A549 (cell line): ENCODE results near the gene KIFC3. TPM values are rescaled to one million over a fixed set of nuclear protein-coding genes. Genes with fewer than 3 reads are reported as not detected.

ENCODE experiments used
- ATAC-seq, 2 experiments: fragments of 200-7000 bp in 1 of 2; fragments of >200 bp in 1 of 2; cut with Nextera tagmentation in 1 of 2; cut with Tn5 transposase in 1 of 2; 3 replicates each; pipeline versions ENCODE4 v1.8.0 to v1.9.1; 2018 to 2020; ENCODE audit warnings: mild to moderate bottlenecking in 1 of 2, moderate library complexity in 1 of 2
- CTCF ChIA-PET: fragments of 300-600 bp; sonication (Branson Sonifier 250); formaldehyde crosslinking; extraction: SDS; loops from one replicate; lab custom pipeline; 2021; ENCODE audit warnings: antibody characterized with exemption, inconsistent platforms; lab: Yijun Ruan, JAX
- POLR2A ChIA-PET: fragments of 350-600 bp; formaldehyde crosslinking; extraction: SDS; loops from one replicate; lab custom pipeline; 2021; ENCODE audit warnings: antibody characterized with exemption, inconsistent platforms; lab: Yijun Ruan, JAX
- DNase-seq, 2 experiments: peaks; one replicate each; pipeline versions ENCODE4 v3.0.0 to v3.0.0-alpha.2; 2011 to 2016; ENCODE audit warnings: low read depth in 1 of 2, low spot score in 1 of 2
- FAIRE-seq: peaks from 2 replicates; lab custom pipeline; 2011; peaks lifted over from hg19 to GRCh38; lab: Jason Lieb, UNC
- H3K27ac ChIP-seq, 2 experiments: fragments of >200 bp; sonication (Bioruptor Twin); formaldehyde crosslinking; 3 replicates each; pipeline ENCODE4 v1.5.1; 2016 to 2017
- H3K4me1 ChIP-seq: fragments of >200 bp; sonication (Bioruptor Twin); formaldehyde crosslinking; 3 replicates; pipeline ENCODE4 v1.6.1; 2016
- H3K4me2 ChIP-seq: fragments of >200 bp; sonication (Bioruptor Twin); formaldehyde crosslinking; 3 replicates; pipeline ENCODE4 v1.6.1; 2016
- H3K4me3 ChIP-seq: fragments of >200 bp; sonication (Bioruptor Twin); formaldehyde crosslinking; 3 replicates; pipeline ENCODE4 v1.5.1; 2016
- H3K9me3 ChIP-seq: fragments of >200 bp; sonication (Bioruptor Twin); formaldehyde crosslinking; 3 replicates; pipeline ENCODE4 v1.6.1; 2016
- ATOH8 ChIP-seq: fragments of 250-450 bp; sonication (Bioruptor Pico); IDR thresholded peaks from 2 replicates; pipeline ENCODE4 v1.5.0; 2020; ENCODE audit warnings: low read depth, mild to moderate bottlenecking, moderate library complexity
- CBX2 ChIP-seq: fragments of 200-600 bp; sonication (generic); IDR thresholded peaks from 2 replicates; pipeline ENCODE4 v1.6.1; 2016; ENCODE audit warnings: low read depth, mild to moderate bottlenecking, borderline replicate concordance
- CHD2 ChIP-seq: fragments of 150-350 bp; IDR thresholded peaks from 2 replicates; pipeline ENCODE4 v1.6.1; 2014; ENCODE audit warnings: low read length; ENCODE audit not compliant: partially characterized antibody
- ESRRA ChIP-seq: fragments of 150-350 bp; IDR thresholded peaks from 2 replicates; pipeline ENCODE4 v1.6.1; 2014; ENCODE audit warnings: mild to moderate bottlenecking, low read length, borderline replicate concordance
- FOSB ChIP-seq: fragments of 250-450 bp; sonication (Bioruptor Pico); IDR thresholded peaks from 2 replicates; pipeline ENCODE4 v1.5.0; 2020; ENCODE audit warnings: mild to moderate bottlenecking, moderate library complexity
- FOSL2 ChIP-seq, 2 experiments: fragments of 450-650 bp in 1 of 2; fragments of >200 bp in 1 of 2; sonication (Bioruptor Twin) in 1 of 2; formaldehyde crosslinking; IDR thresholded peaks; 2 replicates each; pipeline versions ENCODE4 v1.5.0 to v1.6.1; 2016 to 2020; ENCODE audit warnings: mild to moderate bottlenecking in 1 of 2, moderate library complexity in 1 of 2
- GATA3 ChIP-seq: IDR thresholded peaks from 2 replicates; pipeline ENCODE4 v1.6.1; 2012; ENCODE audit warnings: borderline replicate concordance
- HES2 ChIP-seq: fragments of >200 bp; sonication (Bioruptor Twin); formaldehyde crosslinking; IDR thresholded peaks from 2 replicates; pipeline ENCODE4 v1.6.1; 2016
- HMGXB4 ChIP-seq: fragments of 250-450 bp; sonication (Bioruptor Pico); IDR thresholded peaks from 2 replicates; pipeline ENCODE4 v1.5.0; 2021; ENCODE audit warnings: mild to moderate bottlenecking, moderate library complexity, borderline replicate concordance
- HOXA7 ChIP-seq: fragments of 250-450 bp; sonication (Bioruptor Pico); IDR thresholded peaks from 2 replicates; pipeline ENCODE4 v1.5.0; 2020; ENCODE audit warnings: mild to moderate bottlenecking, moderate library complexity
- MAFK ChIP-seq: fragments of 450-650 bp; IDR thresholded peaks from 2 replicates; pipeline ENCODE4 v1.6.1; 2014; ENCODE audit not compliant: partially characterized antibody
- MAZ ChIP-seq: fragments of 150-350 bp; IDR thresholded peaks from 2 replicates; pipeline ENCODE4 v1.6.1; 2014; ENCODE audit warnings: antibody characterized with exemption, low read depth, low read length, borderline replicate concordance
- NFE2L2 ChIP-seq: fragments of 150-350 bp; conservative IDR thresholded peaks from 2 replicates; pipeline ENCODE4 v1.6.1; 2014; ENCODE audit warnings: low read length
- POLR2A ChIP-seq: IDR thresholded peaks from 2 replicates; pipeline ENCODE4 v1.6.1; 2012; ENCODE audit warnings: mild to moderate bottlenecking, low read length
- POLR2AphosphoS2 ChIP-seq: conservative IDR thresholded peaks from 2 replicates; pipeline ENCODE4 v1.6.1; 2012; ENCODE audit warnings: low read length, improper control_type of control experiment, inconsistent platforms
- RFX5 ChIP-seq: fragments of 450-650 bp; IDR thresholded peaks from 2 replicates; pipeline ENCODE4 v1.7.1; 2014; ENCODE audit warnings: antibody characterized with exemption, mild to moderate bottlenecking, moderate library complexity
- SMC3 ChIP-seq: fragments of >200 bp; sonication (Bioruptor Twin); formaldehyde crosslinking; IDR thresholded peaks from 3 replicates; pipeline ENCODE4 v1.6.1; 2018; ENCODE audit warnings: inconsistent platforms
- SREBF2 ChIP-seq: fragments of 450-650 bp; IDR thresholded peaks from 2 replicates; pipeline ENCODE4 v1.6.1; 2014; ENCODE audit warnings: mild to moderate bottlenecking, moderate library complexity
- TP53 ChIP-seq: fragments of 250-450 bp; sonication (Bioruptor Pico); IDR thresholded peaks from 2 replicates; pipeline ENCODE4 v1.5.0; 2021; ENCODE audit warnings: mild to moderate bottlenecking, moderate library complexity
- ZC3H11A ChIP-seq: fragments of 450-650 bp; IDR thresholded peaks from 2 replicates; pipeline ENCODE4 v1.6.1; 2014; ENCODE audit warnings: antibody characterized with exemption, mild to moderate bottlenecking
- ZSCAN20 ChIP-seq: fragments of 250-450 bp; sonication (Bioruptor Pico); IDR thresholded peaks from 2 replicates; pipeline ENCODE4 v1.8.0; 2022; ENCODE audit warnings: mild to moderate bottlenecking, moderate library complexity
- WGBS: methylation state at CpG from one replicate; pipeline ENCODE4 v1.1.6; 2017; ENCODE audit errors: missing lambda C conversion rate; 5-methylcytosine and 5-hydroxymethylcytosine counted together
- polyA plus RNA-seq, 4 experiments: library from polyadenylated mRNA; depleted of rRNA in 3 of 4; stranded (reverse); fragments of >200 nt; fragmentation: RNase III in 1 of 4; extraction: RNeasy Plus Mini Kit Qiagen cat#74134 plus additional on column Dnase treatment in 1 of 4; gene quantifications; 2 replicates in 3 of 4; 3 replicates in 1 of 4; pipeline ENCODE4 v1.2.3, GENCODE V29; 2011 to 2017

The KIFC3 gene
- polyA plus RNA-seq, 2 of the 4 experiments (the other 2 are of a cell fraction), result 128 to 178 TPM

GRCh38 chr16:57799600-57800199, 2.6 kb downstream of the KIFC3 start:
- POLR2A ChIA-PET, result interaction anchor here (1.1 to 5.1 kb wide), 8 partner anchors 9 to 202 kb away, joined by 3 to 43 read pairs (median 6); partner anchors contain the start of gene KATNB1
- TF ChIP-seq MAZ (no peak), HOXA7 (CRISPR knock-in tag) (no peak), ZC3H11A (no peak), CBX2 (no peak), GATA3 (no peak), CHD2 (no peak), FOSB (CRISPR knock-in tag) (no peak), SMC3 (no peak), MAFK (no peak), RFX5 (no peak), TP53 (no peak), ZSCAN20 (CRISPR knock-in tag) (no peak), ESRRA (no peak), SREBF2 (no peak), POLR2AphosphoS2 (no peak), HES2 (no peak), FOSL2 (IDR thresholded peaks at IDR 0.05) (no peak), FOSL2 (CRISPR knock-in tag; IDR thresholded peaks at IDR 0.05) (no peak), HMGXB4 (CRISPR knock-in tag) (no peak)
- TF ChIP-seq, all 56 proteins: peak for 0
- H3K27ac ChIP-seq, result peak overlapping the region; percentile 91 to 100
- peak overlapping the region; percentile 53 for H3K4me3 ChIP-seq
- H3K4me2 ChIP-seq, result peak overlapping the region; percentile 100
- WGBS, result 3% methylated on average over 5 of the region's 5 CpGs
- H3K4me1 ChIP-seq, result peaks cover 52% of the 10 kb centered on the region
- no peak for DNase-seq
- CTCF ChIA-PET, result interaction anchor here (0.6 to 15.8 kb wide), 13 partner anchors 8 to 201 kb away, joined by 3 to 164 read pairs (median 4); partner anchors contain the start of gene USB1
- no peaks in the 10 kb centered on the region for H3K9me3 ChIP-seq
- ATAC-seq, result no peak
- FAIRE-seq, result no peak

GRCh38 chr16:57798953-57799599, 3.2 kb downstream of the KIFC3 start:
- FAIRE-seq (no peak), ATAC-seq (no peak), DNase-seq (no peak)
- peak overlapping the region; percentile 91 to 100 for H3K27ac ChIP-seq
- ChIA-PET POLR2A (interaction anchor here (1.1 to 5.1 kb wide), 7 partner anchors 10 to 203 kb away, joined by 5 to 43 read pairs (median 6); no protein-coding TSS in a partner anchor), CTCF (interaction anchor here (0.6 to 15.8 kb wide), 11 partner anchors 8 to 202 kb away, joined by 3 to 164 read pairs (median 5); partner anchors contain the start of gene USB1)
- H3K9me3 ChIP-seq, result no peaks in the 10 kb centered on the region
- H3K4me1 ChIP-seq, result peaks cover 50% of the 10 kb centered on the region
- peak overlapping the region; percentile 100 for H3K4me2 ChIP-seq
- H3K4me3 ChIP-seq, result peak overlapping the region; percentile 53
- WGBS, result 14% methylated on average over 6 of the region's 6 CpGs
- TF ChIP-seq ATOH8 (CRISPR knock-in tag) (no peak), GATA3 (0 out of 2 replicates have a peak, but pooled peaks have one; percentile 1), POLR2A (peak; percentile 23; the same call in 1 of the 2 replicates), NFE2L2 (no peak)
